MM.1S (cell line): ENCODE results near the gene CCT5.

Experiments used
- DNase-seq: peaks from one replicate; pipeline ENCODE4 v3.0.0-alpha.2; 2015
- H2AFZ ChIP-seq: fragments of 300-600 bp; sonication (generic); 2 replicates; pipeline ENCODE4 v1.6.0; 2016; ENCODE audit warnings: antibody characterized with exemption, low read length
- H3F3A ChIP-seq: fragments of 300-600 bp; sonication (generic); 2 replicates; pipeline ENCODE4 v1.6.1; 2016; ENCODE audit warnings: mild to moderate bottlenecking, antibody characterized with exemption, low read length, moderate library complexity, mixed read lengths; ENCODE audit not compliant: insufficient read depth
- H3K27ac ChIP-seq: fragments of 300-600 bp; sonication (generic); 2 replicates; pipeline ENCODE4 v1.5.1; 2016; ENCODE audit warnings: mild to moderate bottlenecking, low read length
- H3K27me3 ChIP-seq: fragments of 300-600 bp; sonication (generic); replicated peaks from 2 replicates; pipeline ENCODE4 v1.6.0; 2016; ENCODE audit warnings: low read length; ENCODE audit not compliant: insufficient read depth
- H3K36me3 ChIP-seq: fragments of 300-600 bp; sonication (generic); replicated peaks from 2 replicates; pipeline ENCODE4 v1.6.1; 2016; ENCODE audit warnings: mild to moderate bottlenecking, low read length, mixed read lengths; ENCODE audit not compliant: insufficient read depth
- H3K4me1 ChIP-seq: fragments of 300-600 bp; sonication (generic); 2 replicates; pipeline ENCODE4 v1.6.1; 2016; ENCODE audit warnings: low read length, mixed read lengths
- H3K4me2 ChIP-seq: fragments of 300-600 bp; sonication (generic); 2 replicates; pipeline ENCODE4 v1.6.0; 2016; ENCODE audit warnings: low read depth, low read length
- H3K4me3 ChIP-seq: fragments of 300-600 bp; sonication (generic); 2 replicates; pipeline ENCODE4 v1.5.1; 2016; ENCODE audit warnings: low read length, mixed read lengths
- H3K79me2 ChIP-seq: fragments of 300-600 bp; sonication (generic); 2 replicates; pipeline ENCODE4 v1.6.1; 2016; ENCODE audit warnings: mixed run types, low read length, mixed read lengths
- H3K9ac ChIP-seq: fragments of 300-600 bp; sonication (generic); 2 replicates; pipeline ENCODE4 v1.6.1; 2016; ENCODE audit warnings: low read length, mixed read lengths
- H3K9me2 ChIP-seq: fragments of 300-600 bp; sonication (generic); replicated peaks from 2 replicates; pipeline ENCODE4 v1.6.1; 2016; ENCODE audit warnings: mild to moderate bottlenecking, low read length, mixed read lengths; ENCODE audit not compliant: insufficient read depth
- H3K9me3 ChIP-seq: fragments of 300-600 bp; sonication (generic); replicated peaks from 2 replicates; pipeline ENCODE4 v1.6.1; 2016; ENCODE audit warnings: mild to moderate bottlenecking, low read length, mixed read lengths; ENCODE audit not compliant: insufficient read depth
- H4K20me1 ChIP-seq: fragments of 300-600 bp; sonication (generic); 2 replicates; pipeline ENCODE4 v1.6.1; 2016; ENCODE audit warnings: mild to moderate bottlenecking, low read length, moderate library complexity, mixed read lengths; ENCODE audit not compliant: insufficient read depth
- EZH2 ChIP-seq: fragments of 300-600 bp; sonication (generic); optimal IDR thresholded peaks from 2 replicates; pipeline ENCODE3; 2017; ENCODE audit warnings: low read depth, mild to moderate bottlenecking, antibody characterized with exemption, low read length, mixed read lengths
- EZH2phosphoT487 ChIP-seq: fragments of 300-600 bp; sonication (generic); IDR thresholded peaks from 2 replicates; pipeline ENCODE4 v1.6.1; 2018; ENCODE audit warnings: antibody characterized with exemption, low read length
- TF ChIP-seq, protein P1 (sequence below): fragments of 300-600 bp; sonication (generic); IDR thresholded peaks from 2 replicates; pipeline ENCODE4 v1.5.1; 2016; ENCODE audit warnings: antibody characterized with exemption, low read length, mixed read lengths

The CCT5 gene

GRCh38 chr5:10254686-10255085 lies 4.6 kb downstream of the CCT5 start:
- H2AFZ ChIP-seq: no peak overlapping the region
- H4K20me1 ChIP-seq: peaks cover 30% of the 10 kb centered on the region
- no peaks in the 10 kb centered on the region for H3K9me2 ChIP-seq
- H3K4me3 ChIP-seq: no peak overlapping the region
- no peaks in the 10 kb centered on the region for H3K27me3 ChIP-seq
- TF ChIP-seq EZH2phosphoT487 (no peak), EZH2 (no peak)
- TF ChIP-seq, protein P1, sequence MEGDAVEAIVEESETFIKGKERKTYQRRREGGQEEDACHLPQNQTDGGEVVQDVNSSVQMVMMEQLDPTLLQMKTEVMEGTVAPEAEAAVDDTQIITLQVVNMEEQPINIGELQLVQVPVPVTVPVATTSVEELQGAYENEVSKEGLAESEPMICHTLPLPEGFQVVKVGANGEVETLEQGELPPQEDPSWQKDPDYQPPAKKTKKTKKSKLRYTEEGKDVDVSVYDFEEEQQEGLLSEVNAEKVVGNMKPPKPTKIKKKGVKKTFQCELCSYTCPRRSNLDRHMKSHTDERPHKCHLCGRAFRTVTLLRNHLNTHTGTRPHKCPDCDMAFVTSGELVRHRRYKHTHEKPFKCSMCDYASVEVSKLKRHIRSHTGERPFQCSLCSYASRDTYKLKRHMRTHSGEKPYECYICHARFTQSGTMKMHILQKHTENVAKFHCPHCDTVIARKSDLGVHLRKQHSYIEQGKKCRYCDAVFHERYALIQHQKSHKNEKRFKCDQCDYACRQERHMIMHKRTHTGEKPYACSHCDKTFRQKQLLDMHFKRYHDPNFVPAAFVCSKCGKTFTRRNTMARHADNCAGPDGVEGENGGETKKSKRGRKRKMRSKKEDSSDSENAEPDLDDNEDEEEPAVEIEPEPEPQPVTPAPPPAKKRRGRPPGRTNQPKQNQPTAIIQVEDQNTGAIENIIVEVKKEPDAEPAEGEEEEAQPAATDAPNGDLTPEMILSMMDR: no peak
- H3K9ac ChIP-seq: no peak overlapping the region
- H3K79me2 ChIP-seq: peaks cover 95% of the 10 kb centered on the region
- H3K4me2 ChIP-seq: no peak overlapping the region
- 0 out of 2 replicates have a peak, but pooled peaks cover 3% of the 10 kb centered on the region for H3F3A ChIP-seq
- DNase-seq: no peak
- no peaks in the 10 kb centered on the region for H3K9me3 ChIP-seq
- H3K36me3 ChIP-seq: peaks cover 52% of the 10 kb centered on the region
- H3K4me1 ChIP-seq: peaks cover 6% of the 10 kb centered on the region
- no peak overlapping the region for H3K27ac ChIP-seq

DNA sequence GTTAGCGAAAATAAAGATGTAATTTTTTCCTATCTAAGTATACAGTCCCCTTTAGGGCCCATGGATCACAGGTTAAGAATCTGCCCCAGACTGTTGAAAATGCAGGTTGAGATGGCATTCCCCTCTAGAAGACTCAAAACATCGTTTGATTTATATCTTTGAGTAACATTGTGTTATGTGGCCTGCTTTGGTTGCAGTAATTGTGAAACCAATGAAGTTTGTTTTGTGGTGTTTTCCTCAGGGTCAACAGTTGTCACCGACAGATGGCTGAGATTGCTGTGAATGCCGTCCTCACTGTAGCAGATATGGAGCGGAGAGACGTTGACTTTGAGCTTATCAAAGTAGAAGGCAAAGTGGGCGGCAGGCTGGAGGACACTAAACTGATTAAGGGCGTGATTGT lies 7.8 kb downstream of the CCT5 start:
- Histone ChIP-seq H3K27ac (no peak overlapping the region), H2AFZ (no peak overlapping the region), H3F3A (0 out of 2 replicates have a peak, but pooled peaks cover 3% of the 10 kb centered on the region), H3K9ac (no peak overlapping the region), H3K4me1 (no peaks in the 10 kb centered on the region), H3K9me3 (no peaks in the 10 kb centered on the region), H3K4me3 (no peak overlapping the region), H3K4me2 (no peak overlapping the region), H3K27me3 (no peaks in the 10 kb centered on the region), H3K79me2 (peaks cover 73% of the 10 kb centered on the region), H4K20me1 (peaks cover 23% of the 10 kb centered on the region), H3K9me2 (no peaks in the 10 kb centered on the region), H3K36me3 (peaks cover 53% of the 10 kb centered on the region)
- no peak for TF ChIP-seq EZH2
- TF ChIP-seq, protein P1: no peak
- no peak for TF ChIP-seq EZH2phosphoT487
- no peak for DNase-seq

DNA sequence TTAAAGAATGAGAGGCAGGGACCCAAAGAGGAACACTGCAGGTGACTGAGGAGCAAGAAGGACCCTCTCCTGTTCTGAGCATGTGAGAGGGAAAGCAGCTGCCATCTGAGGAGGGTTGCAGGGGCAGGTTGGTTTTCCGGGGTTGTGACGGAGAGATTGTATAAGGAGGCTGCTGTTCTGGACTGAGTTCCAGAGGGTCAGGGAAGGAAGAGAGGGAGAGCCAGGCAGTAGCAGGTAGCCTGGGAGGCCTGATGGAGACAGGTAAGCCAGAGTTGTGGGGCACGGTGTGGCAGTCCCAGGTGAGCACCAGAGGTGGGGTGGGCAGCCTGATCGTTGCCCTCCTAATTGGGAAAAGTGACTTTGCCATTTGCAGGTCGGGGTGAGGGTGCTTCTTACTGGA lies 9.8 kb downstream of the CCT5 start:
- no peak for DNase-seq
- H3K9ac ChIP-seq: no peak overlapping the region
- H3F3A ChIP-seq: 0 out of 2 replicates have a peak, but pooled peaks cover 8% of the 10 kb centered on the region
- TF ChIP-seq EZH2: no peak
- no peak for TF ChIP-seq EZH2phosphoT487
- TF ChIP-seq, protein P1: no peak
- no peaks in the 10 kb centered on the region for H3K27me3 ChIP-seq
- H3K4me3 ChIP-seq: no peak overlapping the region
- no peaks in the 10 kb centered on the region for H3K9me3 ChIP-seq
- H3K9me2 ChIP-seq: no peaks in the 10 kb centered on the region
- H3K4me2 ChIP-seq: no peak overlapping the region
- H3K79me2 ChIP-seq: peaks cover 58% of the 10 kb centered on the region
- no peak overlapping the region for H2AFZ ChIP-seq
- H4K20me1 ChIP-seq: 0 out of 2 replicates have a peak, but pooled peaks cover 7% of the 10 kb centered on the region
- peaks cover 59% of the 10 kb centered on the region for H3K36me3 ChIP-seq
- H3K27ac ChIP-seq: no peak overlapping the region
- no peaks in the 10 kb centered on the region for H3K4me1 ChIP-seq
